ENCODE measurements around the gene ZNF446.

DNA sequence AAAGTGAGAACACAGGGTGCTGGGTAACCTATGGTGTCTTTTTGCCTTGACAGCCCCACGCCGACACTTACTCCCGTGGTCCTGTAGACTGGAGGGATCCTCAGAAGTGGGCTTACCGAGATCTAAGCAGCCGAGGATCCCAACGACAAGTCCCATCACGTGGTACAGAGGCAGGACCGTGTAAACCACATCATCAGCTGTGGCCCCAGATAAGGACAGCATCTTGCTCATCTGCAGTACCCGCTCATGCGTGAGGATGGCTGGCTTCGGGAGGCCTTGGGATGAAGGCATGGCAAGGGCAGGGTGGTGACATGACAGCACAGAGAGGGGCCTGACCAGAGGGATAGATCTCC, 33.6 kb downstream of the ZNF446 start:
- TF ChIP-seq SUZ12 (IDR thresholded peaks at IDR 0.05; ENCODE audit: unreplicated experiment): no peak
- no peak for TF ChIP-seq EGR1 (IDR thresholded peaks at IDR 0.05; ENCODE audit: borderline replicate concordance in 1 of 2, low read depth in 2 of 2, low read length in 2 of 2)
- no peak for TF ChIP-seq POLR2AphosphoS5 (IDR thresholded peaks at IDR 0.05; ENCODE audit: low read length)
- no peak for TF ChIP-seq TCF12 (IDR thresholded peaks at IDR 0.05; ENCODE audit: low read depth, low read length)
- TF ChIP-seq, protein P1, sequence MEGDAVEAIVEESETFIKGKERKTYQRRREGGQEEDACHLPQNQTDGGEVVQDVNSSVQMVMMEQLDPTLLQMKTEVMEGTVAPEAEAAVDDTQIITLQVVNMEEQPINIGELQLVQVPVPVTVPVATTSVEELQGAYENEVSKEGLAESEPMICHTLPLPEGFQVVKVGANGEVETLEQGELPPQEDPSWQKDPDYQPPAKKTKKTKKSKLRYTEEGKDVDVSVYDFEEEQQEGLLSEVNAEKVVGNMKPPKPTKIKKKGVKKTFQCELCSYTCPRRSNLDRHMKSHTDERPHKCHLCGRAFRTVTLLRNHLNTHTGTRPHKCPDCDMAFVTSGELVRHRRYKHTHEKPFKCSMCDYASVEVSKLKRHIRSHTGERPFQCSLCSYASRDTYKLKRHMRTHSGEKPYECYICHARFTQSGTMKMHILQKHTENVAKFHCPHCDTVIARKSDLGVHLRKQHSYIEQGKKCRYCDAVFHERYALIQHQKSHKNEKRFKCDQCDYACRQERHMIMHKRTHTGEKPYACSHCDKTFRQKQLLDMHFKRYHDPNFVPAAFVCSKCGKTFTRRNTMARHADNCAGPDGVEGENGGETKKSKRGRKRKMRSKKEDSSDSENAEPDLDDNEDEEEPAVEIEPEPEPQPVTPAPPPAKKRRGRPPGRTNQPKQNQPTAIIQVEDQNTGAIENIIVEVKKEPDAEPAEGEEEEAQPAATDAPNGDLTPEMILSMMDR (IDR thresholded peaks at IDR 0.05 in 2 of 3, conservative IDR thresholded peaks at IDR 0.05 in 1 of 3; ENCODE audit: control insufficient read depth in 2 of 3, extremely low read depth in 1 of 3, insufficient read depth in 1 of 3, low read depth in 3 of 3, low read length in 3 of 3): no peak
- no peak for TF ChIP-seq POLR2A (IDR thresholded peaks at IDR 0.05; ENCODE audit: low read depth, low read length)
- TF ChIP-seq SMAD1 (IDR thresholded peaks at IDR 0.05; ENCODE audit: low read depth, partially characterized antibody): no peak
- no peak for TF ChIP-seq BACH1 (IDR thresholded peaks at IDR 0.05; ENCODE audit: borderline replicate concordance)
- TF ChIP-seq FOS (IDR thresholded peaks at IDR 0.05; ENCODE audit: borderline replicate concordance, extremely low read depth, insufficient read length): no peak
- no peak for TF ChIP-seq CREB1 (IDR thresholded peaks at IDR 0.05; ENCODE audit: low read depth)
- TF ChIP-seq MXI1 (IDR thresholded peaks at IDR 0.05; ENCODE audit: low read depth, low read length): no peak
- TF ChIP-seq ATF7 (IDR thresholded peaks at IDR 0.05; ENCODE audit: low read depth): no peak
- no peak for TF ChIP-seq YY1 (IDR thresholded peaks at IDR 0.05; ENCODE audit: low read depth, low read length)
